Hematopoietic multipotent progenitor cell treated with erythropoietin and hydrocortisone succinate and interleukin-3 and kit ligand, for 4 days (in vitro differentiated cells): ENCODE data around the gene NDUFAB1.
A peak's percentile ranks its signal among the peaks of the same experiment; 100 is the strongest.
"Not testable (repeated sequence)": the region's sequence is repeated elsewhere in the genome, so short reads cannot be mapped to it uniquely, and the experiment has no call there.

Source experiments
- DNase-seq: peaks from one replicate; pipeline ENCODE4 v3.0.0-alpha.2; 2015

NDUFAB1 gene

GRCh38 chr16:23595951-23596720, at the start of gene NDUFAB1:
TSS of gene NDUFAB1 (minus strand) at chr16:23596316. CDS start at chr16:23596290, 26 bp downstream.
- peak; percentile 96 for DNase-seq

- DNase-seq = no peak
Measured at GRCh38 chr16:23642246-23642774, 46.2 kb upstream of the NDUFAB1 start.

- peak; percentile 98 for DNase-seq
Measured at GRCh38 chr16:23640931-23641765, 45.0 kb upstream of the NDUFAB1 start, which contains the start of the genes DCTN5 and PALB2. TSS of gene DCTN5 (plus strand) at chr16:23641466. CDS start at chr16:23641543, 77 bp downstream. TSS of gene PALB2 (minus strand) at chr16:23641310. CDS start at chr16:23641157, 153 bp downstream.

GRCh38 chr16:23640615-23640930, 44.5 kb upstream of the NDUFAB1 start:
- DNase-seq = no peak

GRCh38 chr16:23635958-23636357, 39.8 kb upstream of the NDUFAB1 start:
- DNase-seq = no peak

GRCh38 chr16:23634461-23635036, 38.4 kb upstream of the NDUFAB1 start:
- no peak for DNase-seq

- not testable (repeated sequence) for DNase-seq
Measured at GRCh38 chr16:23631874-23632273, 35.8 kb upstream of the NDUFAB1 start.

- DNase-seq = no peak
Measured at GRCh38 chr16:23629516-23629915, 33.4 kb upstream of the NDUFAB1 start.

GRCh38 chr16:23624092-23624491, 28.0 kb upstream of the NDUFAB1 start:
- no peak for DNase-seq

GRCh38 chr16:23615805-23616204, 19.7 kb upstream of the NDUFAB1 start:
- DNase-seq = no peak

GRCh38 chr16:23611936-23612335, 15.8 kb upstream of the NDUFAB1 start:
- DNase-seq = no peak

GRCh38 chr16:23610905-23611304, 14.8 kb upstream of the NDUFAB1 start:
- not testable (repeated sequence) for DNase-seq

GRCh38 chr16:23609929-23610328, 13.8 kb upstream of the NDUFAB1 start:
- no peak for DNase-seq

- no peak for DNase-seq
Measured at GRCh38 chr16:23608194-23608593, 12.1 kb upstream of the NDUFAB1 start.

GRCh38 chr16:23607726-23608125, 11.6 kb upstream of the NDUFAB1 start:
- no peak for DNase-seq

GRCh38 chr16:23597003-23597756, 1.1 kb upstream of the NDUFAB1 start:
- peak; percentile 77 for DNase-seq

- peak; percentile 15 for DNase-seq
Measured at GRCh38 chr16:23595246-23595950, 718 bp downstream of the NDUFAB1 start.

- no peak for DNase-seq
Measured at GRCh38 chr16:23594186-23594585, 1.9 kb downstream of the NDUFAB1 start.

- DNase-seq = no peak
Measured at GRCh38 chr16:23590181-23590580, 5.9 kb downstream of the NDUFAB1 start.

GRCh38 chr16:23587726-23588125, 8.4 kb downstream of the NDUFAB1 start:
- no peak for DNase-seq

- DNase-seq = no peak
Measured at GRCh38 chr16:23584186-23585076, 11.7 kb downstream of the NDUFAB1 start.
